HAP-1 (cell line): ENCODE measurements around the gene NECTIN4.
"Not testable (repeated sequence)": the region's sequence is repeated elsewhere in the genome, so short reads cannot be mapped to it uniquely, and the experiment has no call there.

Source experiments
- DNase-seq, 2 experiments: peaks; one replicate each; pipeline ENCODE4 v3.0.0-alpha.2; 2016 to 2020; ENCODE audit warnings: low spot score in 2 of 2
- H3K27me3 ChIP-seq: fragments of 250-450 bp; sonication (Bioruptor Pico); 2 replicates; pipeline ENCODE4 v1.5.1; 2020; ENCODE audit warnings: low read depth, mild to moderate bottlenecking, moderate library complexity
- H3K36me3 ChIP-seq: fragments of 250-450 bp; sonication (Bioruptor Pico); replicated peaks from 2 replicates; pipeline ENCODE4 v1.5.1; 2020; ENCODE audit warnings: mild to moderate bottlenecking
- H3K4me1 ChIP-seq: fragments of 250-450 bp; sonication (Bioruptor Pico); 2 replicates; pipeline ENCODE4 v1.5.1; 2020; ENCODE audit warnings: mild to moderate bottlenecking
- H3K4me3 ChIP-seq: fragments of 250-450 bp; sonication (Bioruptor Pico); 2 replicates; pipeline ENCODE4 v1.5.1; 2020; ENCODE audit warnings: mild to moderate bottlenecking, moderate library complexity
- H3K9me3 ChIP-seq: fragments of 250-450 bp; sonication (Bioruptor Pico); 2 replicates; pipeline ENCODE4 v1.5.1; 2020; ENCODE audit warnings: mild to moderate bottlenecking, moderate library complexity
- in situ Hi-C: fragments of 300-500 bp; cut with MboI; formaldehyde crosslinking; loops from 3 replicates; pipeline ENCODE4 v1.14.3; 2020; ENCODE audit warnings: low sequenced_read_pairs, inconsistent platforms, mixed read lengths

NECTIN4 gene

DNA sequence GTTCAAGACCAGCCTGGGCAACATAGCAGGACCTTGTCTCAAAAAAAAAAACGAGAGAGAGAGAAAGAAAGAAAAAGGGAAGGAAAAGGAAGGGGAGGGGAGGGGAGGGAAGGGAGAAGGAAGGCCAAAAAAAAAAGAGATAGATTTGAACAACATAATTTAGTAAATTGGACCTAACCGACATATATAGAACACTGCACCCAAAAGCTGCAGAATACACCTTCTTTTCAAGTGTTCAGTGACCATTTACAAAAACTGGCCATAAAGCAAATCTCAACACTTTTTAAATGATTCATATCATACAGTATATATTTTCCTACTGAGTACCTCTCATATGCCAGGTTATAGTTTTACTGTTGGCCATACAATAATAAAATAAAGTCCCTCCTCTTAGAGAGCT is 57.5 kb downstream of the NECTIN4 start:
- Histone ChIP-seq H3K4me3 (no peak overlapping the region), H3K9me3 (no peaks in the 10 kb centered on the region; the same call in 1 of the 2 replicates), H3K27me3 (no peaks in the 10 kb centered on the region), H3K36me3 (no peaks in the 10 kb centered on the region), H3K4me1 (peaks cover 10% of the 10 kb centered on the region)
- in situ Hi-C loops, result no loop called here
- DNase-seq, result no peak

- in situ Hi-C loops, result not testable (repeated sequence)
Observed at GRCh38 chr1:161029466-161029865, 59.9 kb downstream of the NECTIN4 start.

DNA sequence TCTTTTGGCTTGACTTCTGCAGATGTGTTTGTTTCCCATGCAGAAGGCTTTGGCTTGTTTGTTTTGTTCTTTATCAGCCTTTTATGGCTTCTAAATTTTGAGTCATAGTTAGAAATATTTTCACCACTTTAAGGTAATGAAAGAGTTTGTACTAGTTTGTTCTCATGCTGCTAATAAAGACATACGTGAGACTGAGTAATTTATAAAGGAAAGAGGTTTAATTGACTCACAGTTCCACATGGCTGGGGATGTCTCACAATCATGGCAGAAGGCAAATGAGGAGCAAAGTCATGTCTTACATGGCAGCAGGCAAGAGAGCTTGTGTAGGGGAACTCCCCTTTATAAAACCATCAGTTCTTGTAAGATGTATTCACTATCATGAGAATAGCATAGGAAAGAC is 62.4 kb downstream of the NECTIN4 start:
- in situ Hi-C loops, H3K9me3 ChIP-seq, H3K4me1 ChIP-seq, H3K27me3 ChIP-seq, DNase-seq, H3K4me3 ChIP-seq, H3K36me3 ChIP-seq: not testable (repeated sequence)

More at GRCh38 chr1:161029466-161029865, 59.9 kb downstream of the NECTIN4 start:
- H3K27me3 ChIP-seq, H3K4me1 ChIP-seq, H3K36me3 ChIP-seq, DNase-seq, H3K4me3 ChIP-seq, H3K9me3 ChIP-seq: not testable (repeated sequence)

GRCh38 chr1:161022432-161022831 is 66.9 kb downstream of the NECTIN4 start:
- in situ Hi-C loops, DNase-seq, H3K4me3 ChIP-seq, H3K9me3 ChIP-seq, H3K27me3 ChIP-seq, H3K36me3 ChIP-seq: not testable (repeated sequence)
- H3K4me1 ChIP-seq, result peaks cover 22% of the 10 kb centered on the region

GRCh38 chr1:161021970-161022353 is 67.4 kb downstream of the NECTIN4 start:
- no peaks in the 10 kb centered on the region for H3K9me3 ChIP-seq
- H3K4me3 ChIP-seq, result no peak overlapping the region
- peaks cover 26% of the 10 kb centered on the region for H3K4me1 ChIP-seq
- H3K27me3 ChIP-seq, result no peaks in the 10 kb centered on the region
- no peaks in the 10 kb centered on the region for H3K36me3 ChIP-seq
- DNase-seq, result no peak
- in situ Hi-C loops, result no loop called here

DNA sequence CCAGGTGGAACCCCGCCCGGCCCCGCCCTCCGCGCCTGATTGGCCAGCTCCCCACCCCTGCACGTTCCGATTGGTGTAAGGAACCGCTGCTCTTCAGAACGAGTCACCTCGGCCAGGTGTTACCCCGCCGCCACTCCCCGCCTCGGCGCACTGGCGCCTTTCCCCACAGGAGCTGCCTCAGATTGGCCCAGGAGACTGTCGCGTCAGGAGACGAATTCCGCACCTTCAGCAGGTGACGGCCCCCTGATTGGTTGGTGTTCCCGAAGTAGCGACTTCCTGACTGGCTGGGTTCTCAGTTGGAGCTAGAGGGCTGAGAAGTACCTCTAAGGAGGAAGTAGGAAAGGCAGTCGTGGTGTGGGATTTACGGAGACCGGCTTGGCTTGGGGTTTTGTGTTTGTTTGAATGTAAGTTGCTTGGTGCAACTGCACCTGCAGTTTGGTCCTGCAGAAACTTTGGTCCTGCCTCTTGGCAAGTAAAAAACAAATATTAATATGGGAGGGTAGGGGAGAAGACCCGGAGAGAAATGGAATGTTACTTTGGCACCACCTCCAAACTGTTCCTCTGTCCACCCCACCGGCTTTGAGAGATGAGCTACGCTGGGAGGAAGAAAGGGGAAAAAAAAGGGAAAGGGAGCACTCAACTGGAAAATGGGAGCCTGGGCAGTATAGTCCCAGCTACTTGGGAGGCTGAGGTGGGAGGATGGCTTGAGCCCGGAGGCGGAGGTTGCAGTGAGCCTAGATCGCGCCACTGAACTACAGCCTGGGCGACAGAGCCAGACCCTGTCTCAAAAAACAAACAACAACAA is 68.0 kb downstream of the NECTIN4 start:
- H3K4me1 ChIP-seq, result peaks cover 31% of the 10 kb centered on the region
- peak overlapping the region; percentile 58 for H3K4me3 ChIP-seq
- no peaks in the 10 kb centered on the region for H3K27me3 ChIP-seq
- H3K9me3 ChIP-seq, result no peaks in the 10 kb centered on the region
- no peaks in the 10 kb centered on the region for H3K36me3 ChIP-seq
- DNase-seq, result peak; percentile 77 to 92
- in situ Hi-C loops, result no loop called here
